Epithelial cell of prostate (primary cell): Measurements from ENCODE around the gene SERPIND1.
"Not testable (repeated sequence)": the region's sequence is repeated elsewhere in the genome, so short reads cannot be mapped to it uniquely, and the experiment has no call there.

Source experiments
- DNase-seq: peaks from one replicate; pipeline ENCODE4 v3.0.0-alpha.2; 2011; ENCODE audit warnings: low read depth, low spot score
- H3K27ac ChIP-seq: fragments of 450-650 bp; 2 replicates; pipeline ENCODE4 v1.5.1; 2017; ENCODE audit warnings: mild to moderate bottlenecking

The SERPIND1 gene

GRCh38 chr22:20773793-20774212 is at the start of gene SERPIND1:
Gene SERPIND1 (plus strand): TSS chr22:20774113. CDS start chr22:20779313, 5,200 bp downstream.
- no peak for DNase-seq
- no peak within 1 kb of the TSS for H3K27ac ChIP-seq

- H3K27ac ChIP-seq, result no peak overlapping the region
Observed at GRCh38 chr22:20724676-20725454, 49.0 kb upstream of the SERPIND1 start.

GRCh38 chr22:20725987-20726558 is 47.8 kb upstream of the SERPIND1 start:
- H3K27ac ChIP-seq, result no peak overlapping the region
- no peak for DNase-seq

More at GRCh38 chr22:20724676-20725454, 49.0 kb upstream of the SERPIND1 start:
- no peak for DNase-seq

- no peak overlapping the region for H3K27ac ChIP-seq
- DNase-seq, result no peak
Observed at GRCh38 chr22:20727118-20728015, 46.5 kb upstream of the SERPIND1 start.

- H3K27ac ChIP-seq, result no peak overlapping the region
- no peak for DNase-seq
Observed at GRCh38 chr22:20728523-20729190, 45.3 kb upstream of the SERPIND1 start.

GRCh38 chr22:20729194-20729593 is 44.7 kb upstream of the SERPIND1 start:
- no peak for DNase-seq
- H3K27ac ChIP-seq, result no peak overlapping the region

GRCh38 chr22:20732431-20732830 is 41.5 kb upstream of the SERPIND1 start:
- DNase-seq, H3K27ac ChIP-seq: not testable (repeated sequence)

GRCh38 chr22:20735356-20736162 is 38.4 kb upstream of the SERPIND1 start:
- H3K27ac ChIP-seq, DNase-seq: not testable (repeated sequence)

GRCh38 chr22:20736891-20737290 is 37.0 kb upstream of the SERPIND1 start:
- not testable (repeated sequence) for DNase-seq, H3K27ac ChIP-seq

GRCh38 chr22:20738394-20739089 is 35.4 kb upstream of the SERPIND1 start:
- H3K27ac ChIP-seq, result no peak overlapping the region
- DNase-seq, result no peak

GRCh38 chr22:20740222-20740951 is 33.5 kb upstream of the SERPIND1 start:
- no peak for DNase-seq
- no peak overlapping the region for H3K27ac ChIP-seq

- DNase-seq, result no peak
Observed at GRCh38 chr22:20741008-20741633, 32.8 kb upstream of the SERPIND1 start.

GRCh38 chr22:20741634-20742581 is 32.0 kb upstream of the SERPIND1 start:
- H3K27ac ChIP-seq, result no peak overlapping the region
- DNase-seq, result no peak

More at GRCh38 chr22:20741008-20741633, 32.8 kb upstream of the SERPIND1 start:
- H3K27ac ChIP-seq, result no peak overlapping the region

GRCh38 chr22:20742764-20743163 is 31.1 kb upstream of the SERPIND1 start:
- no peak for DNase-seq
- no peak overlapping the region for H3K27ac ChIP-seq

GRCh38 chr22:20744456-20744855 is 29.5 kb upstream of the SERPIND1 start:
- H3K27ac ChIP-seq, result no peak overlapping the region
- DNase-seq, result no peak

GRCh38 chr22:20745119-20745518 is 28.8 kb upstream of the SERPIND1 start:
- no peak overlapping the region for H3K27ac ChIP-seq
- no peak for DNase-seq
